GM21786 (cell line): ENCODE data around the gene STAB2.

Experiments
- ATAC-seq: cut with Tn5 transposase; IDR thresholded peaks from one replicate; pipeline ENCODE4 v1.9.1; 2021; ENCODE audit not compliant: unreplicated experiment

STAB2 gene

GRCh38 chr12:103586791-103587370 lies at the start of gene STAB2:
Gene STAB2, plus strand, starts transcription at chr12:103587273. Its CDS starts 204 bp downstream, at chr12:103587477.
- ATAC-seq = no peak

GRCh38 chr12:103538397-103538796 lies 48.7 kb upstream of the STAB2 start:
- ATAC-seq = no peak

GRCh38 chr12:103540319-103540718 lies 46.8 kb upstream of the STAB2 start:
- ATAC-seq = no peak

GRCh38 chr12:103542078-103542477 lies 45.0 kb upstream of the STAB2 start:
- no peak for ATAC-seq

GRCh38 chr12:103546959-103547358 lies 40.1 kb upstream of the STAB2 start:
- ATAC-seq = no peak

GRCh38 chr12:103547376-103547775 lies 39.7 kb upstream of the STAB2 start:
- no peak for ATAC-seq

- no peak for ATAC-seq
Measured at GRCh38 chr12:103547929-103548328, 39.1 kb upstream of the STAB2 start.

- peak; percentile 70 for ATAC-seq
Measured at GRCh38 chr12:103548622-103549601, 38.2 kb upstream of the STAB2 start.

GRCh38 chr12:103556890-103557627 lies 30.0 kb upstream of the STAB2 start:
- ATAC-seq = no peak

- ATAC-seq = no peak
Measured at GRCh38 chr12:103557628-103558010, 29.5 kb upstream of the STAB2 start.

GRCh38 chr12:103558879-103559278 lies 28.2 kb upstream of the STAB2 start:
- no peak for ATAC-seq

- ATAC-seq = no peak
Measured at GRCh38 chr12:103560604-103561101, 26.4 kb upstream of the STAB2 start.

- no peak for ATAC-seq
Measured at GRCh38 chr12:103561174-103561573, 25.9 kb upstream of the STAB2 start.

GRCh38 chr12:103566398-103566797 lies 20.7 kb upstream of the STAB2 start:
- ATAC-seq = no peak

GRCh38 chr12:103569278-103569677 lies 17.8 kb upstream of the STAB2 start:
- no peak for ATAC-seq

GRCh38 chr12:103571286-103571685 lies 15.8 kb upstream of the STAB2 start:
- no peak for ATAC-seq

- ATAC-seq = no peak
Measured at GRCh38 chr12:103572312-103573045, 14.6 kb upstream of the STAB2 start.

GRCh38 chr12:103573185-103573584 lies 13.9 kb upstream of the STAB2 start:
- no peak for ATAC-seq

GRCh38 chr12:103578926-103579325 lies 8.1 kb upstream of the STAB2 start:
- no peak for ATAC-seq

- no peak for ATAC-seq
Measured at GRCh38 chr12:103580026-103580425, 7.0 kb upstream of the STAB2 start.

GRCh38 chr12:103583008-103583407 lies 4.1 kb upstream of the STAB2 start:
- no peak for ATAC-seq
